Chondrocyte (in vitro differentiated cells): ENCODE measurements around the gene RAB27B. TPM values are rescaled to one million over a fixed set of nuclear protein-coding genes. Genes with fewer than 3 reads are reported as not detected.

ENCODE experiments used
- DNase-seq: peaks from one replicate; pipeline ENCODE4 v3.0.0; 2021; ENCODE audit warnings: mixed read lengths, low spot score
- H3K27ac Mint-ChIP-seq: one replicate; pipeline ENCODE4 v1.8.0; 2021; ENCODE audit warnings: mild to moderate bottlenecking, moderate library complexity, mixed read lengths; ENCODE audit not compliant: unreplicated experiment
- H3K27me3 Mint-ChIP-seq: 2 replicates; pipeline ENCODE4 v1.8.0; 2021; ENCODE audit warnings: low read depth, mixed read lengths
- H3K36me3 Mint-ChIP-seq: 2 replicates; pipeline ENCODE4 v1.8.0; 2021; ENCODE audit warnings: low read depth, mixed read lengths
- H3K4me1 Mint-ChIP-seq: 2 replicates; pipeline ENCODE4 v1.8.0; 2021; ENCODE audit warnings: low read depth, mild to moderate bottlenecking, mixed read lengths
- H3K4me3 Mint-ChIP-seq: one replicate; pipeline ENCODE4 v1.8.0; 2021; ENCODE audit warnings: mild to moderate bottlenecking, moderate library complexity, mixed read lengths; ENCODE audit not compliant: unreplicated experiment
- H3K9me3 Mint-ChIP-seq: 2 replicates; pipeline ENCODE4 v1.8.0; 2021; ENCODE audit warnings: low read depth, mixed read lengths
- total RNA-seq: library from RNA; stranded (reverse); gene quantifications from 3 replicates; pipeline ENCODE4 v1.2.1, GENCODE V29; 2021
- TF ChIP-seq, protein P1 (sequence below): fragments of 200-600 bp; sonication (generic); IDR thresholded peaks from 2 replicates; pipeline ENCODE4 v1.5.0; 2021; ENCODE audit warnings: antibody characterized with exemption, mild to moderate bottlenecking, moderate library complexity

The RAB27B gene
- total RNA-seq, 1 donor from 2014 or later, result 0.20 TPM

DNA sequence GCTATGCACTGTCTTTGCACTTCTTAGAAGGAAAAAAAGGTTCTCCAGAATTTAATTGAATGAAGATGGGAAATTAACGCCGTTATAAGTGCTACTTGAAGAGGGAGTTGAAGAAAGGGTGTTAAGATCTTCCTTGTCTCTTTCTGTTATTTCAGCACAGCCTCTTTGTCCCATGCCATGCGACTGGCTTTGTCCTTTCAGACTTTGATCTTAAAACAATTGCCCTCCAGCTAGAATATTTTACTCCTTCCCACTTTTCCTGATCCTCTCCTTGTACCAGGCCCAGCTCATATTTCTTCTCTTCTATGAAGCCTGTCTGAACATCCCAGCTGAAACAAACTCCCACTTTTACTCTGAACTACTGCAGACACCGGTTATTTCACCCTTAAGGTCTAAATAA, 51.4 kb downstream of the RAB27B start:
- no peak overlapping the region for H3K27ac Mint-ChIP-seq
- TF ChIP-seq, protein P1, sequence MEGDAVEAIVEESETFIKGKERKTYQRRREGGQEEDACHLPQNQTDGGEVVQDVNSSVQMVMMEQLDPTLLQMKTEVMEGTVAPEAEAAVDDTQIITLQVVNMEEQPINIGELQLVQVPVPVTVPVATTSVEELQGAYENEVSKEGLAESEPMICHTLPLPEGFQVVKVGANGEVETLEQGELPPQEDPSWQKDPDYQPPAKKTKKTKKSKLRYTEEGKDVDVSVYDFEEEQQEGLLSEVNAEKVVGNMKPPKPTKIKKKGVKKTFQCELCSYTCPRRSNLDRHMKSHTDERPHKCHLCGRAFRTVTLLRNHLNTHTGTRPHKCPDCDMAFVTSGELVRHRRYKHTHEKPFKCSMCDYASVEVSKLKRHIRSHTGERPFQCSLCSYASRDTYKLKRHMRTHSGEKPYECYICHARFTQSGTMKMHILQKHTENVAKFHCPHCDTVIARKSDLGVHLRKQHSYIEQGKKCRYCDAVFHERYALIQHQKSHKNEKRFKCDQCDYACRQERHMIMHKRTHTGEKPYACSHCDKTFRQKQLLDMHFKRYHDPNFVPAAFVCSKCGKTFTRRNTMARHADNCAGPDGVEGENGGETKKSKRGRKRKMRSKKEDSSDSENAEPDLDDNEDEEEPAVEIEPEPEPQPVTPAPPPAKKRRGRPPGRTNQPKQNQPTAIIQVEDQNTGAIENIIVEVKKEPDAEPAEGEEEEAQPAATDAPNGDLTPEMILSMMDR, result no peak
- no peaks in the 10 kb centered on the region for H3K36me3 Mint-ChIP-seq
- H3K27me3 Mint-ChIP-seq, result peaks cover 9% of the 10 kb centered on the region
- no peak for DNase-seq
- H3K4me1 Mint-ChIP-seq, result no peaks in the 10 kb centered on the region
- peaks cover 4% of the 10 kb centered on the region for H3K9me3 Mint-ChIP-seq
- H3K4me3 Mint-ChIP-seq, result no peak overlapping the region

DNA sequence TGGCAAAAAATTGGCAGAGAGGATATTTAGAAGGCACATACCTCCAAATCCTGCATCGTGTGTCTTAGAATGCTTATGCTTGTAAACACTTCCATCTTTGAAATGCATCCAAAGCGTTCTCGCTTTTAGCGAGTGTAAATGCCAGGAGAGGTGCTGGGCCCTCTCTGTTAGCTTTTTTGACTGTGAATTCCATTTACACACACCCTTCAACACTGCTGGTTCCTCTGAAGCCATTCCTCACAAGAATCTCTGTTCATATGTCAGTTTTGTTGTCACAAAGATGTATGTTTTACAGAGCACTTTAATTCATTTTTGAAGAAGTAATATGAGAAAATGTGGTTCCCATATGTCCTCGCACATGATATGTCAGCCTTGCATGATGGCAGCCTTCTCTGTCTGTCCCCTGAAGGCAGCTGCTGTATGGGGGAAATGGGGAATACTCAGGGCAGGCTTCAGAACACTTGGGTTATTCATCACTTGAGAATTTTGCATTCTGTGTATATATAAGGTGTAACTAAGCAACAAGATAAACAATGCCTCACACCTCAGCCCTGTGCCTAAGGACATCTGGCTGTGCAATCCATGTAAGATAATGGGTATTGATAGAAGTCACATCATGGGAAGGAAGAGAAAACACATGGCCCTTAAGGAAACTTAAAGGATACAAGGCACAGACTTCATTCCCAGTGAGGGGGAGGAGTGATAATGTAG, 52.3 kb downstream of the RAB27B start:
- Mint-ChIP-seq H3K4me3 (no peak overlapping the region), H3K36me3 (no peaks in the 10 kb centered on the region), H3K27ac (no peak overlapping the region), H3K9me3 (peaks cover 5% of the 10 kb centered on the region), H3K4me1 (no peaks in the 10 kb centered on the region), H3K27me3 (peaks cover 9% of the 10 kb centered on the region)
- TF ChIP-seq, protein P1, result no peak
- no peak for DNase-seq

DNA sequence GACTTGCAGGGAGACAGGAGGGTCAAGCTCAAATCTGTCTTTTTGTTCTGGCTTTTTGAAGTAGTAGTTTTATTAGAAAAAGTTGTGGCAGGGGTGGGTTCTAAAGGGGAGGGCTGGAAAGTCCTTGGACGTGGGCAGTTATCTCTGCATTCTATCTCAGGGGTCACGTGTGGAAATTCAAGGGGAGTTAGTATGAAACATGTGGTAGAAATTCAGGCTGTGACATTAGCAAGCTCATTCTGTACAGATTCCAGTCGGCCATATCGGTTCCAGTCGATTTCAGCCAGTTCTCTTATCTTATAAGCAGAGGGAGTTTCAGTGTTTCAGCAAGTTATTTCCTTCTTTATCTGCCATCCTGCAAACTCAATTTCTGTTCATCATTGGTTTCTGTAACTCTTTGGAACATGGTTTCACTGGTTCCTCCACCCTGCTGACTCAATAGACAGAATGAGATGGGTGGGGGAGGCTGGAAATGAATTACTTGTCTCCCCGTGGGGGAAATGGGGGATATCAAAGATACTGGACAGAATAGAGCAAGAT, 53.0 kb downstream of the RAB27B start:
- Mint-ChIP-seq H3K4me3 (no peak overlapping the region), H3K4me1 (no peaks in the 10 kb centered on the region), H3K27ac (no peak overlapping the region), H3K27me3 (peaks cover 11% of the 10 kb centered on the region), H3K36me3 (peaks cover 2% of the 10 kb centered on the region), H3K9me3 (peaks cover 7% of the 10 kb centered on the region)
- no peak for DNase-seq
- TF ChIP-seq, protein P1, result no peak

DNA sequence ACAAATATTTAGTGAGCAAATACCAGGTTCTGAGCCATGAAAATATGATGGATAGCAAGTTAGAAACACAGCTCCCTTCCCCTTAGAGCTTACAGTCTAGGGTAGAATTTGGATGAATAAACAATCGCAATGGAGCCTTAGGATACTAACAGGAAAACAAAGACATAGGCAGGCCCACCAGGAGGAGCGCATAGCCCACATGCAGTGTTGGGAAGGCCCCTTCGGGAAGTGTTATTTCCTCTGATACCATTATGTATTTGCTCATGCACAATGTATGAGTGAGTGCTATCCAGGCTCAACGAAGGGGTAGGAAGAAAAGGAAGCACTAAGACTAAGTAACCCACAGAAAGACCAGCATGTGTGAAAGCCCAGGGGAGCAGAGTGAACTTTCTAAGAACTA, 54.0 kb downstream of the RAB27B start:
- peaks cover 2% of the 10 kb centered on the region for H3K36me3 Mint-ChIP-seq
- H3K27me3 Mint-ChIP-seq, result peaks cover 11% of the 10 kb centered on the region
- H3K9me3 Mint-ChIP-seq, result peaks cover 7% of the 10 kb centered on the region
- H3K27ac Mint-ChIP-seq, result no peak overlapping the region
- no peak overlapping the region for H3K4me3 Mint-ChIP-seq
- TF ChIP-seq, protein P1, result no peak
- H3K4me1 Mint-ChIP-seq, result no peaks in the 10 kb centered on the region
- DNase-seq, result no peak

DNA sequence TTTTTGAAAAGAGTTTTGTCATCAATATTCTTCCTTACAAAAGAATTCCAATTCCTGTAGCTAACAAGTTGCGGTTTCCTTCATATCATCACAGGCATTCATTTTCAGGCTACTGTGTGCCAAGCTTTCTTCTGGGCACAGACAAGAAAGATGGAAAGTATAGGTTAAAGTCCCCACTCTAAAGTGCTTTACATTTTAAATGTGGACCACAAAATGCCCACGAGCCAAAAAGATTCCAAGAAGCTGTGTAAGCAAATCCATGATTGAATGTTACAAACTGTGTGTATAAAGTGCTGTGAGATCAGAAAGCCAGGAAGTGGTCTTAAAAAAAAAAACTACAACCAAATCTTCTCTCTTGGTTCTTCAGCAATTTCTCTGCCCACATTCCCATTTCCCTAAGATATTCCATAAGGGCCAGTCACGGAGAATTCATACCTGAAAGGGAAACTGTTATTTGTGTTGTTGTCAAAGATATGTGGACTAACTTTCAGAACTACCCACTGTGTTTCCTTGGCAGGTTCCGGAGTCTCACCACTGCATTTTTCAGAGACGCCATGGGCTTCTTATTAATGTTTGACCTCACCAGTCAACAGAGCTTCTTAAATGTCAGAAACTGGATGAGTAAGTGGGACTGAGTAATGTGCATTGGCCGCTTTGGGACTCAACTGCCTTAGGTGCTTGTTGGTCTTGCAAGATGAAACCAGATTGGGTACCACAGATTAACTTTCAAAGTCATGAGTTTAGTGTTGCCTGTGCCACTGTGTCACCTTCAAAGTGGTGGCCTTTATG, 55.7 kb downstream of the RAB27B start:
- Mint-ChIP-seq H3K27me3 (peaks cover 12% of the 10 kb centered on the region), H3K27ac (no peak overlapping the region), H3K4me1 (no peaks in the 10 kb centered on the region), H3K9me3 (peaks cover 7% of the 10 kb centered on the region), H3K4me3 (no peak overlapping the region), H3K36me3 (peaks cover 2% of the 10 kb centered on the region)
- no peak for DNase-seq
- TF ChIP-seq, protein P1, result no peak
